Heart left ventricle (tissue), 13 donors: ENCODE data around the gene APLNR.

Source experiments
- POLR2A ChIP-seq, 2 donors: fragments of 450-650 bp; IDR thresholded peaks; one replicate each; pipeline ENCODE4 v1.6.1; 2017; ENCODE audit warnings: antibody characterized with exemption in 2 of 2, mild to moderate bottlenecking in 2 of 2, moderate library complexity in 2 of 2
- TF ChIP-seq, protein P1 (sequence below), 12 donors: fragments of 200-600 bp; sonication (generic) in 4 of 12; IDR thresholded peaks; one replicate each; pipeline versions ENCODE4 v1.5.0 to v1.8.0; 2018 to 2022; ENCODE audit warnings: antibody characterized with exemption in 12 of 12, mild to moderate bottlenecking in 5 of 12
- donor health status: ischemic (EF 13 %, LVEDD 7.1; RV severe dilation, severe dysfunction).
- donor health status: DM: no; HTN: yes; CAD: no.
- donor health status: DM: no; HTN: no; CAD: no.
- donor health status: ischemic (EF 25% LVEDD 6.9; RV normal size, moderate dysfunction).
- donor health status: ischemic (EF 25% LVEDD 5.7; RV mildly dilated, moderate dysfunction).
- donor health status: ischemic (EF 35%, LVEDD 5.7; RV mildly dilated, moderate dysfunction).
- donor health status: nonischemic (EF 11% LVEDD 7.7; RV severe dilation, severe dysfunction).
- donor health status: DM: yes; HTN: yes; CAD: no.
- donor health status: PGD.
- donor health status: ischemic (EF 29% LVEDD 5.4; RV normal size, mild dysfunction).
- donor health status: nonischemic (EF 23%, LVEDD 6.1; RV moderate dilation, normal function).

GRCh38 chr11:57237204-57237681 lies at the start of gene APLNR:
- no peak for TF ChIP-seq POLR2A (IDR thresholded peaks at IDR 0.05)
- TF ChIP-seq, protein P1, sequence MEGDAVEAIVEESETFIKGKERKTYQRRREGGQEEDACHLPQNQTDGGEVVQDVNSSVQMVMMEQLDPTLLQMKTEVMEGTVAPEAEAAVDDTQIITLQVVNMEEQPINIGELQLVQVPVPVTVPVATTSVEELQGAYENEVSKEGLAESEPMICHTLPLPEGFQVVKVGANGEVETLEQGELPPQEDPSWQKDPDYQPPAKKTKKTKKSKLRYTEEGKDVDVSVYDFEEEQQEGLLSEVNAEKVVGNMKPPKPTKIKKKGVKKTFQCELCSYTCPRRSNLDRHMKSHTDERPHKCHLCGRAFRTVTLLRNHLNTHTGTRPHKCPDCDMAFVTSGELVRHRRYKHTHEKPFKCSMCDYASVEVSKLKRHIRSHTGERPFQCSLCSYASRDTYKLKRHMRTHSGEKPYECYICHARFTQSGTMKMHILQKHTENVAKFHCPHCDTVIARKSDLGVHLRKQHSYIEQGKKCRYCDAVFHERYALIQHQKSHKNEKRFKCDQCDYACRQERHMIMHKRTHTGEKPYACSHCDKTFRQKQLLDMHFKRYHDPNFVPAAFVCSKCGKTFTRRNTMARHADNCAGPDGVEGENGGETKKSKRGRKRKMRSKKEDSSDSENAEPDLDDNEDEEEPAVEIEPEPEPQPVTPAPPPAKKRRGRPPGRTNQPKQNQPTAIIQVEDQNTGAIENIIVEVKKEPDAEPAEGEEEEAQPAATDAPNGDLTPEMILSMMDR (IDR thresholded peaks at IDR 0.05): no peak
